ENCODE data around the gene CAMTA1.

Gene CAMTA1

GRCh38 chr1:7729761-7730160, 944.5 kb downstream of the CAMTA1 start:
- no peak for FAIRE-seq

GRCh38 chr1:7732331-7732730, 947.1 kb downstream of the CAMTA1 start:
- no peak for FAIRE-seq

- no peak for FAIRE-seq
These were observed 948.0 kb downstream of the CAMTA1 start for GRCh38 chr1:7733276-7733675.

GRCh38 chr1:7738044-7738443, 952.8 kb downstream of the CAMTA1 start:
- no peak for FAIRE-seq

- no peak for FAIRE-seq
These were observed 958.1 kb downstream of the CAMTA1 start for GRCh38 chr1:7743346-7743745.

GRCh38 chr1:7744882-7745281, 959.6 kb downstream of the CAMTA1 start:
- FAIRE-seq = no peak

GRCh38 chr1:7745783-7746182, 960.5 kb downstream of the CAMTA1 start:
- no peak for FAIRE-seq

GRCh38 chr1:7747605-7748004, 962.4 kb downstream of the CAMTA1 start:
- no peak for FAIRE-seq

- no peak for FAIRE-seq
These were observed 963.9 kb downstream of the CAMTA1 start for GRCh38 chr1:7749126-7749525.

GRCh38 chr1:7751174-7751573, 965.9 kb downstream of the CAMTA1 start:
- FAIRE-seq = no peak

- FAIRE-seq = peak; percentile 89
These were observed 967.5 kb downstream of the CAMTA1 start for GRCh38 chr1:7752512-7753417.

GRCh38 chr1:7753641-7754040, 968.4 kb downstream of the CAMTA1 start:
- no peak for FAIRE-seq

GRCh38 chr1:7754234-7754633, 969.0 kb downstream of the CAMTA1 start:
- FAIRE-seq = no peak

- FAIRE-seq = no peak
These were observed 970.2 kb downstream of the CAMTA1 start for GRCh38 chr1:7755448-7755847.

- FAIRE-seq = no peak
These were observed 975.0 kb downstream of the CAMTA1 start for GRCh38 chr1:7760245-7760644.

- FAIRE-seq = no peak
These were observed 975.8 kb downstream of the CAMTA1 start for GRCh38 chr1:7761103-7761502.

- FAIRE-seq = no peak
These were observed 981.9 kb downstream of the CAMTA1 start for GRCh38 chr1:7767176-7767575.

GRCh38 chr1:7768583-7768982, 983.3 kb downstream of the CAMTA1 start:
- no peak for FAIRE-seq

- no peak for FAIRE-seq
These were observed 984.6 kb downstream of the CAMTA1 start for GRCh38 chr1:7769673-7770412.

GRCh38 chr1:7770669-7770996, 985.4 kb downstream of the CAMTA1 start:
- no peak for FAIRE-seq

GRCh38 chr1:7770997-7771822, 986.0 kb downstream of the CAMTA1 start, which contains the start of gene VAMP3:
VAMP3 (plus strand) TSS chr1:7771296; CDS start chr1:7771384, 88 bp downstream.
- FAIRE-seq = no peak

GRCh38 chr1:7771823-7772299, 986.6 kb downstream of the CAMTA1 start:
- FAIRE-seq = no peak

- FAIRE-seq = no peak
These were observed 992.3 kb downstream of the CAMTA1 start for GRCh38 chr1:7777591-7777990.

Measured in endometrium (tissue), 2 donors.